ACHN (cell line): ENCODE measurements around the gene BACH2.

Source experiments
- DNase-seq: peaks from one replicate; pipeline ENCODE4 v3.0.0-alpha.2; 2015
- in situ Hi-C: cut with HindIII; loops from 2 replicates; pipeline ENCODE4 v1.10.0; 2017; ENCODE audit warnings: low sequenced_read_pairs, low pct_ligation_motif_present, low pct_unique_long_range_greater_than_20kb

The BACH2 gene

DNA sequence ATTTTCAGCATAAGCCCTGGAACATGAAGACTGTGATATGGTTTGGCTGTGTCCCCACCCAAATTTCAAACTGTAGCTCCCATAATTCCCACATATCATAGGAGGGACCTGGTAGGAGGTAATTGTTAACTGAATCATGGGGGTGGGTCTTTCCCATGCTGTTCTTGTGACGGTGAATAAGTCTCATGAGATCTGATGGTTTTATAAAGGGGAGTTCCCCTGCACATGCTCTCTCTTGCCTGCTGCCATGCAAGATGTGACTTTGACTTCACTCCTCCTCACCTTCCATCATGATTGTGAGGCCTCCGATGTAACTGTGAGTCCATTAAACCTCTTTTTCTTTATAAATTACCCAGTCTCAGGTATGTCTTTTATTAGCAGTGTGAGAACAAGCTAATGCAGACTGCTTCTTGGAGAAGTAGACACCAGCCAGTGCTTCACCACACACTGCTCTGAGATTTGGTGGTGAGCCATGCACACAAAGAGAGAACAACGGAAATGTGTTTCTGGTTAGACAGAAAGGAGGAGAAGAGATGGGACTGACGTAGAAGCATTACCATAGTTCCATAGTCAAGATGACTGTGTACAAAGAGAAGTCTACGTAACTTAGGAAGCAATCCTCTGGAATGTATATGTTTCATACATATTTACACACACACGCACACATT, 97.8 kb downstream of the BACH2 start:
- in situ Hi-C loops, result no loop called here
- DNase-seq, result no peak

DNA sequence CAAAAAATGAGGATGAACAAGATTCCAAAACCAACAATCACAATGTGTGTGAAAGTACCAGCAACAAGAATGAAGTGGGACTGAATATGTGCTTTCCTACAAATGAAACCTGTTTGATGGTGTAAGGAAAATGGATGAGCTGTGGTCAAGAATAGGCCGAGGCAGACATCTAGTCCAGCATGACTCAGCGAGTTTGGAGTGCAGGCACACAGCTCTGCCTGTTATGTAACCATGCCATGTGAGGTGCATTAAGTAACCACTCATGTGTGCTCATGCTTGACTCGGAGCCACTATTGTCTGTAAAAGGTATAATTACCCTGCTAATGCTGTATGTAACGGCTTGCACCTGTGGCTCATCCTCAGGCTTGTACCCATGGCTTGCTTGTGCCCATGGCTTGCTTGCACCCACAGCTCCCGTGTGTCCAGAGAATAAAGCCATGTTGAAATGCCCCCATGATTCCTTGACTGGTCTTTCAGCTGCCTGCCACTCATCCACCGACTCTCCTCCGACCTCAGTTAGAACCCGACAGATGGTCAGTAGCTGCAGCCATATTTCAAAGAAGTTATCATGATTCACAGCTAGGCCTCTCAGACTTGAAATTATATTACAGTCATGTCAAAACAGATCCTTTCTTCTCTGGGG, 98.7 kb downstream of the BACH2 start:
- in situ Hi-C loops, result no loop called here

DNA sequence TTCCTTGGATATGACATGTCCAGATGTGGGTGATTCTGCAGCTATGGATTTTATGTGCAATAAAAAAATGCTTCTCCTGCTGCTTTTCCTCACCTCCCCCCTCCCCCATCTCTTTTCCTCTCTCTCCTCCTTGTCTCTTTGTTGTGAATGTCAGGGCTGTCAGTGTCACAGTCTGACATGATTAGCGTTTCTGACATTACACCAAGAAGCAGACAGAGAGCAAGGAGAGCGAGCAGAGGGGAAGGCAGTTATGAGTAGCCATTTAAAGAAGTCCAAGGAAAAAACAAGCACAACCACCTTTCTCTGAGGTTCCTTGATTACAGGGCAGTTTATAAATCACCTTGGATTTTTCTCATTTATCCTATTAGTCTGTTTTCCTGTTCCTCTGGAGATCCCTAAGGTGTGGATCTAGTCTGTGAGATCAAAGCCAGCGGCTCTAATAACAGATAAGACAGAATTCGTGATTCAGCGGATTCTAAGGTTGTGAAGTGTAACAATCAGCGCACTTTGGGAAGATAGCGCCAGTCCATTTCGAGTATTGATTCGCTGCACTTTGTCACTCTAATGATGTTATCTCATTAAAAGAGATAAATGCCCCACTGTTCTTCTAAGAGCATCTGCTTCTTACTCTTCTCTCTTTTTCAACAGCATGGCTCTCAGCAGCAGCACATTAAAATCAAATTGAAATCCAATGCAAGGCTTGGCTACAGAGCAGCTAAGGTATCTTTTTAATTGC, 101.4 kb downstream of the BACH2 start:
- in situ Hi-C loops, result no loop called here
- DNase-seq, result no peak

More for the DNA sequence above, 98.7 kb downstream of the BACH2 start:
- DNase-seq, result no peak

GRCh38 chr6:90194371-90194841, 102.2 kb downstream of the BACH2 start:
- in situ Hi-C loops, result no loop called here
- DNase-seq, result no peak

GRCh38 chr6:90193359-90193758, 103.3 kb downstream of the BACH2 start:
- in situ Hi-C loops, result no loop called here
- no peak for DNase-seq

DNA sequence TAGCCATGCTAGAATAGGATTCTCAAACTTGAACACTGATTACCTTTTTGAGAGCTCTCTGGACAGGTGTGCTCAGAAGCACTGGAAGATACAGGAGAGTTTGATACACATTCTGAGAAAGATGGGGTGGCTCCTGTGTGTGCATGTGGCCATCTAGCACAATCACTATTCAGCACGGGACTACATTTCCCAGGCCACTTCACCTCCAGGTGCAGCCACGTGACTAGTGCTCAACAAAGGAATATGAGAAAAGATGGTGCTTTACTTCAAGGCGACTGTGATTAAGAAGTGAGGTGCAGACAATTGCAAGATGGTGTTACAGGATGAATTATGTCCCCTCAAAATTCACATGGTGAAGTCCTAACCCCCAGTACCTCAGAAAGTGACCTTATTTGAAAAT, 103.8 kb downstream of the BACH2 start:
- DNase-seq, result no peak
- in situ Hi-C loops, result no loop called here

DNA sequence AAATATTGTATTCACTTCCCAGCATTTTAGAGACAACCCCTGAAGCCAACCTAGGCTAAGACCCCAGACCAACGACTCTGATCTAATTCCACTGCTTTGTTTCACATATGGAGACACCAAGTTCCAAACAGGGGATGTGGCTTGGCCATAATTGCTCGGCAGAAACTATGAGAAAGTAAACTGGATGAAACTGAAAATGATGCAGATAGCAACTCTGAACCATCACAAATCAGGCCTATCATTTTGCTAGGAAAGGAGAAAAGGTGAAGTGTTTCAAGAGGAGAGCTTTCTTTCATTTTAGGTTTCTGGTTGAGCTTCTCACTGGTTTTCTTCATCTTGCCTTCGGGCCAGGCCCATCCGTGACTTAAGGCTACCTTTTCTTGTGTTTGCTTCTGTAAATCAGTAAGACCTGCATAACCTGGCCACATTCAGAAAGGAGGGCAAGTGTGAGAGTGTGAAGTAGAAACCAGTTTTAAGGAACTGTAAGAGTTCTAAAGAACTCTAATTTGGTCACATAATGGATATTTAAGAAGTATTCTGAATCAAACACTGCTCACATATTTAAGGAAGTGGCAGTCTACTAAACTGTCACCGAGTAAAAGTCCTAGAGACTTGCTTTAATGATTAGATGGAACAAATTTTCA, 105.8 kb downstream of the BACH2 start:
- no peak for DNase-seq
- in situ Hi-C loops, result no loop called here

GRCh38 chr6:90190131-90190530, 106.5 kb downstream of the BACH2 start:
- in situ Hi-C loops, result no loop called here
- no peak for DNase-seq

- in situ Hi-C loops, result no loop called here
Observed at GRCh38 chr6:90187437-90188121, 109.1 kb downstream of the BACH2 start.

DNA sequence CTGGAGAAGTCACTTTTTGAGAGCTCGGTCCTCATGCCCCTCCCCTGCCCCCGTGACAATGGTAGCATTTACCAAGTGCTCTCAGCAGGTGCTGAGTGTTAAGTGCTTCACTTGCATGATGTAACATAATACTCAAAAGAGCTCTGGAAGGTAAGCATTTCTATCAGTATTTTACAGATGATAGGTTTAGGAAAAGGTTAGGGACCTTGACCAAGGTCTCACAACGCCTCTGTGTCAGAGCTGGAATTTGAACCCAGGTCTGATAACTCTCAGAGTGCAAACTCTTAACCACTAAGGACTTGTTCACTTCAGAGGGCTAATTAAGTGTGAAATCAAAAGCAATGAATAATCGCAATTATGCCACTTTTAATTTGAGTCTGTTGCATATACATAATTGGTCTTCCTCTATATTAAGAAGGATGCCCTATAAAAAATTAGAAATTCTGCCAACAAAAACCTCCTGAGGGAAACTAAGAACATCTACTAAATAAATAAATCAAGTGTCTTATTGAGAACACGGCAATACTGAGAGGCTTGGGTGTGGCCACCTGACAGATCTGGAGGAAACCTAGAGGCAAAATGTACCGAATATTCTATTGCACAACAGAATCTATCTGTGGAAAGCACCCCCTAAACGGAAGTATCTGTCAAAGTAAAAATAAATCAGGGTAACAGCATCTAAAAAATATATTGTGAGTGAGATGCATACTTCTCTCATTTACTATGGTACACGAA, 109.8 kb downstream of the BACH2 start:
- in situ Hi-C loops, result no loop called here
- DNase-seq, result no peak

More at GRCh38 chr6:90187437-90188121, 109.1 kb downstream of the BACH2 start:
- no peak for DNase-seq

- in situ Hi-C loops, result no loop called here
- no peak for DNase-seq
Observed at GRCh38 chr6:90186026-90186425, 110.6 kb downstream of the BACH2 start.

DNA sequence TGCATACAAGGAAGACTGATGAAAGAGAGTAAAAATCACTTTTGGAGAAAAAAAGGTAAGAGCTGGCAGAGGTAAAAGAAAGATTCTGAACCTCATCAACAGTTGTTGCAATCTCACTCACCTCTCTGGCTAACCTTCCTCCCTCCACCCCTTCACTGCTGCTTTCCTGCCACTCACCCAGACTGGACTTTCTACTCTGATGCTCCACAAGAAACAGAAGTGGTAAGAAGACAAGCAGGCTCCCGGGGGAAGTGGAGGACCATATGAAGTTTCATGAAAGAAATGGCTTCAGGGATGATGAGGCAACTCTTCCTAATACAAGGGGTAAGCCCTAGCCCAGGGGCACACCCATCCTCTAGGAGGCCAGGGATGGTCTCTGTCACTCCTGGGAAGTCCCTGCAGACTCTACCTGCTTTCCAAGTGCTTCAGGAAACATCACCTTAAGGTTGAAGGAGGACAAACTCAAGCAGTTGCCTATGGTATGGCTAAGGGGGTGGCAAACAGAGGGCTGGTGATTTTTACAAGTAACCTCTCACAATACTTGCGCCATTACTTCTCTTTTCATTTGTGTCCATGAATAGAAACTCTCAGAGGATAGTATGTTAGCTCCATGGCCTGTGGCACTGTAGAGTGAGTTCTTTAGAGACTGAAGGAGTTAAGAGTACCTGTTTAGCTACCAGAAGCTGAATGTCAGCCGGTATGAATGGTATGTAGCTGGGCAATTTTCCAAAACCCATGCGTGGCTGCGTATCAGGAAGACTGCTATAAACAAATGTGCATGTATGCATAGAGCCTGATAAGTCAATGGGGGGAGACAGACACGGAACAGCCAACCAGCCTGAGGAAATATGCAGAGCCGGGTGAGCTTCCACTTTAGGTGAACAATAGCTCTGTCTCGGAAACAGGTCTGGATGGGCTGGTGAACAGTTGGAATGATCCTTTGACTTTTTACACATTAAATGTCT, 112.0 kb downstream of the BACH2 start:
- in situ Hi-C loops, result no loop called here
- no peak for DNase-seq

DNA sequence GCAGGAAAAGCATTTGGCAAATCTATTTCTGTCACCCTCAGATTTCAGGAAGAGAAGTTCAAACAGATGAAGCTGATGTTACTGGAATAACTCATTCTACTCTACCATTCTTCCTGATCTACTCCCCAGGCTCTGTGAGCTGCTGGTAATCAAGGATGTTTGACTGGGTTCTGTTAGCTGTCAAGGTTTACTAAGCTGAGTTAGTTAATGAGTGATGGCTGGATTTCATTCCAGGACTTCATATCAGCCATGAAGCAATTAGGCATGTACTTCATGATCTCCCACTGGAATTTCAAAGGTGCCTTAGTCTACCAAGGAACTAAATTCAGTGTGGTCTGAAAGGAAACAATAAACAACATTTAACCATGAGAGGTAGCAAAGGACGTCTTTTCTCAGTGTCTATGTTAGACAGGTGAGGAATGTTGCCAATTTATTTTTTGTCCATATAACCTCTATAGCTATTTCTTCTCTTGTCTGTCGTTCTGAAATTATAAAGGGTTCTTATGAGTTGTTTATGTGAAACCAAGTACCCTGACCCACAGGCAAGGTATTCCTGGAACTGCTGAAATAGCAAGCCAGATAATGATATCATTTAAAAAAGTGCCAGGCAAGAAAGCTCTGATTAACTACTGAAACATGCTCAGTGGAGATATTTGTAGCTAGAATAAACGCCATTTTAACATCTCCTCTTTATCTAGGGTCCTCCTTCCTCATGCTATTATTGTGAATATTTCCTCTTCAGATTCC, 112.9 kb downstream of the BACH2 start:
- in situ Hi-C loops, result no loop called here
- no peak for DNase-seq

- no peak for DNase-seq
- in situ Hi-C loops, result no loop called here
Observed at GRCh38 chr6:90180526-90180925, 116.1 kb downstream of the BACH2 start.

DNA sequence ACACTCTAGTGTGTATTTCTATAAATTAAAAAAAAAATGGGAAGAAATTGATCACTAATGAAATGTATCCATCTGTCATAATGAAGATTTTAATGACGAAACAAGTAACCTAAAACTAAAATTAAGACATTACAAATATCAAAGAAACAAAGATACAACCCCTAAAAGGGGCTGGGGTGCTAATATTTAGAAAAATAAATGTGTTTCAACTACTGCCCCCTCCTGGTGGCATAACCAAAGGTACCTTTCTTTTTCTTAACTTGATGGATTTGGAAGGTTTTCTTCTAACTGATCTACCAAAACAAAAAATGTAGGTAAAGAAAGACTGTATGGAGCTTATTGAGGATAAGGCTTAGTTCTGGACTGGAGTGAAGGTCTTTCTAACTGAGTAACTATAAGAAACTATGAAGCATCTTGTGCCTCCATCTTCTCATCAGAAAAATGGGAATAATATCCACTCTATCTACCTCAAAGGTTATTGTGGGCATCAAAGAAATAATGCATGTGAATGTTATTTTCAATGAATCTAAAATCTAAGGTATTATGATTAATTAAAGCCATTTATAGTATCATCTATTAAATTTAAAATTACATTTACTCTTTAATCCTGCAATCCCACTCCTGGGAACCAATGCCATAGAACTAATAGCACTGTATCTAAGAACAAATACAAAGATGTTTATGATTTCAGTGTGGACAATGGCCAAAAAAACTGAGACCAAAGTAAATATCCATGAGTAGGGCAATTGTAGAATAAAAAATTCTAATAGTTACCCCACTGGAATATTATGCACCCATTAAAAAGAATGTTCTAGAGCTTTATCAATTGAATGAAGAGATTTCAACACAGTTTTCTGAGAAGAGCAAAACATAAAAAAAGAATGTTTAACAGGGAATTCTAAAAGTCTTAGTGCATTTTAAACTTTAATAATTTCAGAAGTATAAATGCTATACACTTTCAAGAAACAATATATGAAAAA, 117.2 kb downstream of the BACH2 start:
- DNase-seq, result peak; percentile 13
- in situ Hi-C loops, result no loop called here
